Activated B cell treated with CpG ODN at 0.5 μM for 24 hours (primary cell): ENCODE measurements around the gene NR2E1. TPM values are rescaled to one million over a fixed set of nuclear protein-coding genes. Genes with fewer than 3 reads are reported as not detected.

Experiments
- ATAC-seq: fragments of 200-7000 bp; cut with Tn5 transposase; one replicate; pipeline ENCODE4 v1.10.0; 2021; ENCODE audit warnings: low read depth, mild to moderate bottlenecking, moderate library complexity
- CTCF ChIA-PET: fragments of 350-600 bp; sonication (Branson Sonifier 250); formaldehyde crosslinking; loops from one replicate; lab custom pipeline; 2021; ENCODE audit warnings: antibody characterized with exemption; lab: Charles Lee
- POLR2A ChIA-PET: fragments of 350-600 bp; sonication (Branson Sonifier 250); formaldehyde crosslinking; loops from one replicate; lab custom pipeline; 2021; ENCODE audit warnings: antibody characterized with exemption; lab: Charles Lee
- DNase-seq: peaks from one replicate; pipeline ENCODE4 v3.0.0; 2022
- H3K27ac Mint-ChIP-seq: one replicate; pipeline ENCODE4 v1.8.0; 2020; ENCODE audit warnings: mixed read lengths
- H3K27me3 Mint-ChIP-seq: one replicate; pipeline ENCODE4 v1.8.0; 2021; ENCODE audit warnings: mixed read lengths
- H3K36me3 Mint-ChIP-seq: one replicate; pipeline ENCODE4 v1.8.0; 2021; ENCODE audit warnings: low read depth, mixed read lengths
- H3K4me1 Mint-ChIP-seq: one replicate; pipeline ENCODE4 v1.8.0; 2021; ENCODE audit warnings: mixed read lengths
- H3K4me3 Mint-ChIP-seq: one replicate; pipeline ENCODE4 v1.8.0; 2020; ENCODE audit warnings: mild to moderate bottlenecking, mixed read lengths
- H3K9me3 Mint-ChIP-seq: one replicate; pipeline ENCODE4 v1.8.0; 2020; ENCODE audit warnings: mixed read lengths
- CTCF ChIP-seq: fragments of 200-600 bp; IDR thresholded peaks from one replicate; pipeline ENCODE4 v1.8.0; 2022; ENCODE audit warnings: antibody characterized with exemption, mild to moderate bottlenecking
- intact Hi-C: fragments of 100-400 bp; cut with micrococcal nuclease; formaldehyde crosslinking; loops from one replicate; pipeline ENCODE4 v1.15.1; 2024
- total RNA-seq: library from RNA; stranded (reverse); gene quantifications from 2 replicates; pipeline ENCODE4 v1.2.3, GENCODE V29; 2022

NR2E1 gene
- total RNA-seq, 1 donor from 2014 or later: not detected

GRCh38 chr6:108176281-108177089 lies 10.7 kb downstream of the NR2E1 start:
- Mint-ChIP-seq H3K4me1 (peaks cover 19% of the 10 kb centered on the region), H3K36me3 (no peaks in the 10 kb centered on the region), H3K27me3 (peaks cover 72% of the 10 kb centered on the region), H3K9me3 (peaks cover 4% of the 10 kb centered on the region), H3K4me3 (no peak overlapping the region), H3K27ac (no peak overlapping the region)
- intact Hi-C loops: no loop called here
- DNase-seq (no peak), ATAC-seq (no peak)
- no peak for TF ChIP-seq CTCF
- POLR2A ChIA-PET: no interaction called here
- CTCF ChIA-PET: interaction anchor here (2.5 kb wide), 1 partner anchor 317 kb away, joined by 13 read pairs; no protein-coding TSS in a partner anchor

- no peak for ATAC-seq
- Mint-ChIP-seq H3K4me3 (no peak overlapping the region), H3K27ac (no peak overlapping the region), H3K9me3 (no peaks in the 10 kb centered on the region), H3K4me1 (peaks cover 15% of the 10 kb centered on the region), H3K36me3 (no peaks in the 10 kb centered on the region), H3K27me3 (peaks cover 56% of the 10 kb centered on the region)
- no peak for DNase-seq
- no peak for TF ChIP-seq CTCF
- ChIA-PET CTCF (no interaction called here), POLR2A (no interaction called here)
- intact Hi-C loops: no loop called here
Observed at GRCh38 chr6:108179741-108180140, 13.9 kb downstream of the NR2E1 start.

- ATAC-seq (no peak), DNase-seq (no peak)
- Mint-ChIP-seq H3K4me3 (no peak overlapping the region), H3K36me3 (no peaks in the 10 kb centered on the region), H3K27me3 (peaks cover 52% of the 10 kb centered on the region), H3K9me3 (no peaks in the 10 kb centered on the region), H3K4me1 (peaks cover 11% of the 10 kb centered on the region), H3K27ac (no peak overlapping the region)
- CTCF ChIA-PET: no interaction called here
- no peak for TF ChIP-seq CTCF
- intact Hi-C loops: no loop called here
- POLR2A ChIA-PET: no interaction called here
Observed at GRCh38 chr6:108180266-108180665, 14.4 kb downstream of the NR2E1 start.

- H3K27me3 Mint-ChIP-seq: peaks cover 49% of the 10 kb centered on the region
- ATAC-seq: no peak
- CTCF ChIA-PET: no interaction called here
- POLR2A ChIA-PET: no interaction called here
- TF ChIP-seq CTCF: no peak
- H3K4me3 Mint-ChIP-seq: no peak overlapping the region
- H3K27ac Mint-ChIP-seq: no peak overlapping the region
- no peak for DNase-seq
- peaks cover 6% of the 10 kb centered on the region for H3K4me1 Mint-ChIP-seq
- no peaks in the 10 kb centered on the region for H3K9me3 Mint-ChIP-seq
- no peaks in the 10 kb centered on the region for H3K36me3 Mint-ChIP-seq
- intact Hi-C loops: no loop called here
Observed at GRCh38 chr6:108180776-108181175, 15.0 kb downstream of the NR2E1 start.

- no peak overlapping the region for H3K4me3 Mint-ChIP-seq
- no peaks in the 10 kb centered on the region for H3K36me3 Mint-ChIP-seq
- peaks cover 22% of the 10 kb centered on the region for H3K27me3 Mint-ChIP-seq
- no peak for TF ChIP-seq CTCF
- ChIA-PET CTCF (interaction anchor here (1.4 kb wide), 1 partner anchor 306 kb away, joined by 3 read pairs; no protein-coding TSS in a partner anchor), POLR2A (no interaction called here)
- H3K9me3 Mint-ChIP-seq: no peaks in the 10 kb centered on the region
- DNase-seq (no peak), ATAC-seq (no peak)
- no peaks in the 10 kb centered on the region for H3K4me1 Mint-ChIP-seq
- H3K27ac Mint-ChIP-seq: no peak overlapping the region
- intact Hi-C loops: no loop called here
Observed at GRCh38 chr6:108186226-108186625, 20.4 kb downstream of the NR2E1 start.
